Ramos (cell line): ENCODE measurements around the gene RIT2.
"Not testable (repeated sequence)": the region's sequence is repeated elsewhere in the genome, so short reads cannot be mapped to it uniquely, and the experiment has no call there.

ENCODE experiments used
- in situ Hi-C: fragments of 300-500 bp; cut with MboI; formaldehyde crosslinking; loops from one replicate; pipeline ENCODE4 v1.14.3; 2022; ENCODE audit warnings: low sequenced_read_pairs; ENCODE audit not compliant: unreplicated experiment

RIT2 gene

GRCh38 chr18:42781298-42781815 is 334.1 kb downstream of the RIT2 start:
- in situ Hi-C loops, result no loop called here

GRCh38 chr18:42780171-42780570 is 335.3 kb downstream of the RIT2 start:
- in situ Hi-C loops, result no loop called here

DNA sequence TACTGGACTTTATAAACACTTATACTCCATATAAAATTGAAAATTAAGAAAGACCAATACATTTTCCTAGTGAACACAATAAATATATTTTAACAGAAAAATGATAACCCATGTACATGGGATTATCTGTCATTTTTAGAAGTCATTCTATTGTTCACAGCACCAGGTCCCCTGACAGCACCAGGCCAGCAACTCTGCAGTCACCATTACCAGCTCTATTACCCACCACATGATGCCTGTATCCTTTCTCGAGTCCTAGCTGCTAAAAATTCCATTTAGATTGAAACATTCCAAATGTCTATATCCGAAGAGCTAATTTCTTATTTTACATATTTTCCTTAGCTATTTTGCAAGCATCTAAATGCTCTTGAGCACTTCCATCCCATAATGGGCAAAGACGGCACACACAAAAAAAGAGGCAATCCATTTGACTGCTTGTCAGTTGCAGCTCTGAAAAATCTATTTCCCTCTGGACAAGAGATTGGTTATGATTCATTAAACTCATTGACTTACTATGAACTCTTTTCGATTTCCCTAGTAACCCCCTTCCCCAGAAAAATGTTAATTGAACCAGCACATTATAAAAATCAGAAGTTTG is 336.9 kb downstream of the RIT2 start:
- in situ Hi-C loops, result no loop called here

GRCh38 chr18:42778024-42778423 is 337.5 kb downstream of the RIT2 start:
- in situ Hi-C loops, result no loop called here

- in situ Hi-C loops, result no loop called here
Observed at GRCh38 chr18:42773870-42774269, 341.6 kb downstream of the RIT2 start.

DNA sequence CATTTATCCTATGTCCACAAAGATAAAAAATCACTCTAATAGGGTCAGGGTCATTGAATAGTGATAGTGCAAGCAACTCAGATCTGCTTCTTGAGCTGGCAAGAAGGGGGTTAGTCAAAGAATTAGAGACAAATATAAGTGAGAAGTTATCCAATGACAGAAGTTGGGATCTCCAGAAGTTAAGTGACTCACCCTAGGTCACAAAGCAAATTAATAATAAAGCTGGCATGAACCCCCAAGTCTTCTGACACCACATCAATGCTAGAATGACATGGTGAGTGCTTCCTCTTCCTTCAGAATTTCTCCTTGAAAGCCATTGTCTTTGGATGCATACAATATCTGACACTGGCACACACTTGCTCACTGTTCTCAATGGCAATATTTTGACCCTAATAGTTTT is 343.5 kb downstream of the RIT2 start:
- in situ Hi-C loops, result no loop called here

DNA sequence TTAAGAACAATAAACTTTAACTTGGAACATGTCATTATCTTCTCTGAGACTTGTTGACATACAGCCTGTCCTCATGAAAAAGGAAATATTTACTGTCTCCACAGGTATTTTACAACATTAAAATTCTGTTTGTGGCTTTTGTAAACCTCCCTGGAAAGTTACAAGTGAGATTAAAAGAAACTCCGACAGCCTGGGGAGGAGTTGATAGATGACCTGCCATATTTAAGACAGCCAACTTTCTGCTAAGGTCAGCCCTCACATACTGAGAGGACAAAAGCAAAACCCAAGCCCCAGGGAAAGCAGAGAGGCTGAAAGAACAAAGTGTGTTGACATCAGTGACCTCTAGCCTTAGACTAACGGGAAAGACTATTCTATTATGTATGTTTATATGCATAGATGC is 350.2 kb downstream of the RIT2 start:
- in situ Hi-C loops, result no loop called here

DNA sequence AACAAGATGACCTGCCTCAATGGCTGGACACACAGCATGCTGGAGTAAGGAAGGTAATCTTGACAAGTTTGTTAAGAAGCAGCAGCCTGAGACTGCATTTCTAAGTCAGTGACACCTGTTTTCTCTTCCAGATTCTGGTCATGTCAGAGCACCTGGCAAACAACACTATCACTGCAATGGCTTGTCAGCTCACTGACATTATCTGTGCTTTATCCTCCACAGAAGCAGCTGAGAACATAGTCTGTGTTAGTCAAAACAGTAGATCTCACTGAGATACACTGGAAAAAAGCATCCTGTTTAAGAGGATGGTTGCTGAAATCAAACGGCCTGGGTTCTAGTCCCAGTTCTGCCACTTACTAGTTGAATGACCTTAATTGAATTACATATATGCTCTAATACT is 355.2 kb downstream of the RIT2 start:
- in situ Hi-C loops, result no loop called here

GRCh38 chr18:42758852-42759251 is 356.6 kb downstream of the RIT2 start:
- in situ Hi-C loops, result no loop called here

GRCh38 chr18:42756214-42756613 is 359.3 kb downstream of the RIT2 start:
- in situ Hi-C loops, result no loop called here

DNA sequence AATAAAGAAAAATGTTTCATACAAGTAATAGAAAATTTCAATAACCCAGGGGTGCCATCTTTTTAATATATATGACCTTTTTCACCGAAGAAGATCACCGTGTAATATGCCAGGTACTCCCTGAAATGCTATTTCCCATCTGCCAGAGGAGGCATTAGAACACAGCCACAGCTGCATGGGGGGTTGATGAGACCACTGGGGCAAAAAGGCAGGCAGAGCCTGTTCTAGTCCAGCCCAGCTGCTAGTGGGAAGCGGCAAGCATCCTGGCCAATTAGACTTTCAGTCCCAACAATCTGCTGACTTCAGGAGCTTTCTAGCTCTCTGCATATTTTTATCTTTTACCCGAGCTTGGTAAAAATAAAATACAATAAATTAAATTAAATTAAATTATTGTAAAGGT is 362.6 kb downstream of the RIT2 start:
- in situ Hi-C loops, result no loop called here

DNA sequence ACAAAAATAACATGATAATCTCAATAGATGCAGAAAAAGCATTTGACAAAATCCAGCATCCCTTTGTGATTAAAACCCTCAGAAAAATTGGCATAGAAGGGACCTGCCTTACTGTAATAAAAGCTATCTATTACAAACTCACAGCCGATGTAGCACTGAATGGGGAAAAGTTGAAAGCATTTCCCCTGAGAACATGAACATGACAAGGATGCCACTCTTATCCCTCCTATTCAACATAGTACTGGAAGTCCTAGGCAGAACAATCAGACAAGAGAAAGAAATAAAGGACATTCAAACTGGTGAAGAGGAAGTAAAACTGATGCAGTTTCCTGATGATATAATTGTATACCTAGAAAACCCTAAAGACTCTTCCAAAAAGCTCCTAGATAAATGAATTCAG is 368.7 kb downstream of the RIT2 start:
- in situ Hi-C loops, result no loop called here

DNA sequence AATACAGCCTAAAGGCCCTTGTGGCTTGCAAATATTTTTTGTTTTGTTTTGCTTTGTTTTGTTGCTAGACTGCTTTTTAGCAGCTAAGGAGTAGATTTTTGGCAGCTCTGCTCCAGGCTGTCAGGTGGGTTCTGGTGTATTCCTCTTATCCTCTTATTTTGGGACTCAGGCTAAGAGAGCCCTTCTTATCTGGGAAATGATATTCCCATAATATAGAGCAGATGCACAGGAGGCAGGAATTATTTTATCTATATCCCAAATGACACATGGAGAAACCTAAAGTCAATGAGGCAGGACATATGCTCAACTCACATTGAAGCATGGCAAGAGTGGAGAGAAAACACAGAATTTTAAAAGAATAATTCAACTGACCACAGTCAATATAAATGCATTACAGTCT is 369.6 kb downstream of the RIT2 start:
- in situ Hi-C loops, result no loop called here

- in situ Hi-C loops, result no loop called here
Observed at GRCh38 chr18:42745171-42745570, 370.3 kb downstream of the RIT2 start.

- in situ Hi-C loops, result no loop called here
Observed at GRCh38 chr18:42743373-42744138, 371.9 kb downstream of the RIT2 start.

- in situ Hi-C loops, result no loop called here
Observed at GRCh38 chr18:42742969-42743368, 372.5 kb downstream of the RIT2 start.

DNA sequence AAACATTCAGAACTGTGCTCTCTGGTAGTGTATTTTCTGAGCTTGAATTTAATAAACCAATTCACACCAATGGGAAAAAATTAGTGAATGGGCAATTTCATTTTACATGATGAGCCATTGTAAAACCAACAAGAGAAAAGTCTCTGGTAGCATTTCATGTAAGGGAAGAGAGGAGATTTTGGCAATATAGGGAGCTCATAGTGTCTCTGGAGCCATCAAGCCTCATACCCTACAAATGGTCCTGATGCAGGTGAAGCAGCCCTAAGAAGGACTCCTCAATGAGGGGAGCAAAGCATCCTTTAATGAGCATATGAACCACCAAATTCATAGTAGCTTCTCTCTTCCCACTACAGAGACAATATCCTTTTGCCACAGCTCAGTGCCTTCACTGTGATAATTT is 373.0 kb downstream of the RIT2 start:
- in situ Hi-C loops, result no loop called here

DNA sequence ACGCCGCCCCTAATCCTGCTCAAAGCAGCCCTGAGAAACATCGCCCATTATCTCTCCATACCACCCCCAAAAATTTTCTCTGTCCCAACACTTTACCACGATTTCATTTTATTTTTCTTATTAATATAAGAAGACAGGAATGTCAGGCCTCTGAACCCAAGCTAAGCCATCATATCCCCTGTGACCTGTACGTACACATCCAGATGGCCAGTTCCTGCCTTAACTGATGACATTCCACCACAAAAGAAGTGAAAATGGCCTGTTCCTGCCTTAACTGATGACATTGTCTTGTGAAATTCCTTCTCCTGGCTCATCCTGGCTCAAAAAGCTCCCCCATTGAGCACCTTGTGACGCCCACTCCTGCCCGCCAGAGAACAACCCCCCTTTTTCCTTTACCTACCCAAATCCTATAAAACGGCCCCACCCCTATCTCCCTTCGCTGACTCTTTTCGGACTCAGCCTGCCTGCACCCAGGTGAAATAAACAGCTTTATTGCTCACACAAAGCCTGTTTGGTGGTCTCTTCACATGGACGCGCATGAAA is 373.6 kb downstream of the RIT2 start:
- in situ Hi-C loops, result not testable (repeated sequence)

- in situ Hi-C loops, result not testable (repeated sequence)
Observed at GRCh38 chr18:42741299-42741698, 374.2 kb downstream of the RIT2 start.

DNA sequence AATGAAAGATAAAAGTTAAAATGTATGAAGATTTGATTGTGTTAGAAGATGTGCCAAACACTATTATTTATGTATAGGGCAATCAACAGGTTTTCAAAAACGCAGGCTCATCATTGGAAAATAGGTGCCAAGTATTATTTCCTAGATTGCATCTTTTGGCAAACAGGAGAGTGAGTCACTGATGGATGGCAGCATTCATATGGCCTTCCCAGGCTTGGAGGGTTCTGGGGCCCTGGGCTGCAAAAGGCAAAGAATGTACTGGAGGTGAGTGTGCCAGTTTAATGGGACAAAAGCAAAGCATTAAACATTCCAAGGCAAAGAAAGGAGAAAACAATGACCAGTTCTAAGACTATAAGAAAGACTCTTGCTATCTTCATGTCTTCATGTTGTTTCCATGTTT is 379.4 kb downstream of the RIT2 start:
- in situ Hi-C loops, result no loop called here

GRCh38 chr18:42734520-42734919 is 381.0 kb downstream of the RIT2 start:
- in situ Hi-C loops, result no loop called here

DNA sequence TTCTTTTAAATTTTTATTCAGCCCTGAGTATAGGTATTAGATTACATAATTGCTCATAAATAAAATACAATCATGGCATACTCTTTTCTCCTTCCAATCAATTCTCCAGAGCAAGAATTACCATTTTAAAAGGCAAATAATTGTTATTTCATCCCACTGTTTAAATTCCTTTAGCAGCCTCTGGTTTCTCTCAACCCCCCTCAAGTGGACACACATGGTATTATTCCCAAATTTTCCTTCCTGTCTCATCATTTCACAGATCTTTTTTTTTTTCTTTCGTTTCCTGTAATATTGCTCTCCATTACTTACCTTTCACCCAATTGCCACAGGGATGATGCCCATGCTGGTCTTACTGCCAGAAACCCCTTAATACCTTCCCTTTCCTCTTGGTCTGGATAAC is 385.2 kb downstream of the RIT2 start:
- in situ Hi-C loops, result no loop called here
